HG03439 (cell line): ENCODE data around the gene THRA.
A peak's percentile ranks its signal among the peaks of the same experiment; 100 is the strongest.

Experiments
- ATAC-seq: cut with Tn5 transposase; IDR thresholded peaks from one replicate; pipeline ENCODE4 v1.9.1; 2021; ENCODE audit warnings: mild to moderate bottlenecking, moderate library complexity; ENCODE audit not compliant: unreplicated experiment

Gene THRA

DNA sequence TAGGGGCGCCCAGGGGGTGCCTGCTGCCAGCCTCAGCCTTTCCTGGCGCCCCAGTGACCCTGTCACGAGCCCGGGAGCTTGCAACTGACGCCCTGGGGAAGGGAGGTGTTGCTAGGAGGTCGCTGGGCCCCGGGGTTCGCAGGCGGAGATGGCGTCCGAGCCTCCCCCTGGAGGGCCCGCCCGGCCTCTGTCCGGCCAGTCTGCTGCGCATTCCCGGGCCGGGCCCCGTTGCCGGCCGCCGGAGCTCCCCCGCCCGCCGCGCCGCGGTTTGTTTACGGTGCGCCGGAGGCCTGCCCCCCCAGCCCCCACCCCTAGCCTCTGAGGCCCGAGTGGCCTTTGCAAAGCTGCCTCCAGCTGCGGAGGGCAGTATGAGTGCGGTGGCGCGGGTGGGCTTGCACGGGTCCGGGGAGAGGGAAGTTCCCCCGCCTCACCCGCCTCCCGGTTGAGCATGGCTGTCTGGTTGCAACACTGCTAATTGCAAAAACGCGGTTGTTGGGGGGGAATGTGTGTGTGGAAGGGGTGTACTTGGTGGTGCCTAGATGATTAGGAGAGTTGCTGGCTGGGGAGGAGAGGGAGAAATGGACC, 514 bp downstream of the THRA start:
- ATAC-seq, result peak; percentile 31

- ATAC-seq, result no peak
Measured at GRCh38 chr17:40063901-40064531, 1.3 kb downstream of the THRA start.

DNA sequence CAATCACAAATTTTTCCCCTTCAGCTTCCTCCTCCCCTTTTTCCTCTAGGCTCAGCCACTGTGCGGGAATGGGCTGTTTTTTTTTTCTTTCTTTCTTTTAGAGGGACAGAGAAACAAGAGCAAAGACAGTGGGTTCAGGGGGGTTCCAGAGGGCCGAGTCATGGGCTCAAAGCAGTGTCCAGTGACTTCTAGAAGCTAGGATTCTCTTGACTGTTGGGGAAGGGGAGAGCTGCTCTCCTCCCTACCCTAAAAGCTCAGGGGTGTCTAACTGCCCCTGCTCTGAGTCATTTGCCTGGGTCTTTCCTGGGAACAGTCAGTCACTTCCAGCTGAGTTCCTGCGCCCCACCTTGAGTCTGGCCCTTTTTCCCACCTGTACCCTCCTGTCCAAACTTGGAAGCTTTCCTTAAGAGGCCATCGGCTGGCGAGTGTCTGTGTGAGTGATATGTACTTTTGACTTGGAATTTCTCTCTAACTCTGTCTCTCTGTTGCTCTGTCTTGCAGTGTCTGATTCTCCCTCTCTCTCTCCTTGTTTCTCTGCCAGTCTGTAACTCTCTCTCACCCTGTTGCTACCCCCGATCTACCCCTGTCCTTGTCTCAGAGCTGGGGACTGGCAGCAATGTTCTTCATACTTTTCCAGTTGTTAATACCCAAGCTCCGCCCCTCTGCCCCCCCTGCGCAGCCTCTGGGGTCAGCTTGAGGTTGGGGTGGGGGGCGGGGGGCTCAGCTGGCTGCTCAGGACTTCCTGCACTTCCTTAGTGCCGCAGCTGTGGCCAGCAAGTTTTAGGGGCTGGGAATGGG, 2.4 kb downstream of the THRA start:
- ATAC-seq, result no peak

- no peak for ATAC-seq
Measured at GRCh38 chr17:40065769-40066510, 3.2 kb downstream of the THRA start.

DNA sequence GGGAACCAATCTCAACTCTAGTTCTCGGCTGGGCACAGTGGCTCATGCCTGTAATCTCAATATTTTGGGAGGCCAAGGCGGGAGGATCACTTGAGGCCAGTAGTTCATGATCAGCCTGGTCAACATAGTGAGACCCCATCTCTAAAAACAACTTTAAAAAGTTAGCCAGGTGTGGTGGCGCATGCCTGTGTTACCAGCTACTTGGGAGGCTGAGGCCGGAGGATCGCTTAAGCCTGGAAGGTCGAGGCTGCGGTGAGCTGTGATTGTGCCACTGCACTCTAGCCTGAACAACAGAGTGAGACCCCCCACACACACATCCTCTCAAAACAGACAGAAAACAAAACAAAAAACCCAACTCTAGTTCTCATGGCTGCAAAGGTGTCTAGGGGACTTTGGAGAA, 4.9 kb downstream of the THRA start:
- ATAC-seq, result no peak

GRCh38 chr17:40068129-40068581, 5.4 kb downstream of the THRA start:
- ATAC-seq, result no peak

DNA sequence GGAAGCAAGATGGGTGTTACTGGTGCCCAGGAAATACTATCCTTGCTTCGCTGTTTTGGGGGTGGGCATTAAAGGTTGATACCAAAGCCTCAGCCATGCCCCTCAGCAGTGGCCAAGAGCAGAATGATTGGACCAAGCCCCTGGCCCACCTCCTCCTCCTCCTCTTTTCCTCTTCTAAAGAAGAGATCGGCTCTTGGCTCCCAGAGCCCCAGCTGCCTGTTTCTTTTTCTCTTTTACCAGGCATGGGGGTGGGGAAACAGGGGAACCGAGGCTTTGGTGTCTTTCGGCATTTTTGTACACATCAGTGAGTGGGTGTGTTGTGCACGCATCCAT, 5.8 kb downstream of the THRA start:
- no peak for ATAC-seq

- ATAC-seq, result no peak
Measured at GRCh38 chr17:40068917-40069750, 6.4 kb downstream of the THRA start.

- no peak for ATAC-seq
Measured at GRCh38 chr17:40069751-40070708, 7.3 kb downstream of the THRA start.

GRCh38 chr17:40070709-40071312, 8.0 kb downstream of the THRA start:
- ATAC-seq, result no peak

GRCh38 chr17:40071313-40072039, 8.7 kb downstream of the THRA start:
- no peak for ATAC-seq

- no peak for ATAC-seq
Measured at GRCh38 chr17:40072040-40072734, 9.4 kb downstream of the THRA start.

DNA sequence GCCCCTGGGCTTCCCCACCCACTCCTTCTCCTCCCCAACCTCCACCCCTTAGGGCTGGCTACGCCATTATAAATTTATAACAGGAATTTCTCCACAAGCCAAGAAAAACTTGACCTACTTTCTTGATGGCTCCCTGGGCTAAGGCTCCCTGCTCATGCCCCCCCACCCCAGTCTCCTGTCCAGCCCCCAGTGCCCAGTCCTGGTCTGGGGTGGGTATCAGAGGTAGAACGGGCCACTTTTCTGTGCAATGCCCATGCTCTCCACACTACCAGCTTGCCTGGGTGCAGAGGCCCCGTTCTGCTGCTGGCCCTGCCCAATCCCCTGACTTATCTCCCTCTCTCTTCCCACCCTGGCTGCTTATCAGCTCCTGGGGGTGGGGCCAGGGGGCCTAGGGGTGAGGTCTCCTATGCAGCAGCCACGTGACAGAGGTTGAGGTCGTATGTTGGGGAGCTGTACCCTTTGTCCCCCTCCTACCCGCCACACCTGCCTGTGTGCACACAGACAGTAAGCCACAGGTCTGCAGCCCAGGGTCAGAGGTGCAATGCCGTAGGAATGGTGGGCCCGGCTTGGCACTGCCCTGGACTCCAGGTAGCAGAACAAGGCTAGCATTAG, 10.1 kb downstream of the THRA start:
- ATAC-seq, result no peak

GRCh38 chr17:40073454-40074174, 10.8 kb downstream of the THRA start:
- ATAC-seq, result no peak

DNA sequence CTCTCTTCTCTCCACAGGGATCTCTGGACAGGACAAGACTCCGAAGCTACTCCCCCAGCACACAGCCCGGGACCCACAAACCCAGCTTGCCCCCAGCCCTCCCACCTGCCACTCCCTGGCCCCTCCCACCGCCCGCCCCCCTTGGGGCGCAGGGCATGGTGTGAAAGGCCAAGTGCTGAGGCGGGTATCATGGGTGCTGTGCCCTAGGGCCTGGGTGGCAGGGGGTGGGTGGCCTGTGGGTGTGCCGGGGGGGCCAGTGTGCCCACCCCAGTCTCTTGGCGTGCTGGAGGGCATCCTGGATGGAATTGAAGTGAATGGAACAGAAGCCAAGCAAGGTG, 11.4 kb downstream of the THRA start:
- ATAC-seq, result no peak

- no peak for ATAC-seq
Measured at GRCh38 chr17:40074871-40075200, 12.1 kb downstream of the THRA start.
